ENCODE measurements around the gene PCDHGA9.

The PCDHGA9 gene

GRCh38 chr5:141397756-141398551 lies 4.6 kb upstream of the PCDHGA9 start, which contains the start of gene PCDHGB5:
Gene PCDHGB5, plus strand, starts transcription at chr5:141397947. Its CDS starts 181 bp downstream, at chr5:141398128.
- TF ChIP-seq CTCF (IDR thresholded peaks at IDR 0.05; ENCODE audit: insufficient read depth, low read depth, low read length, missing control alignments), result peak; percentile 66
- DNase-seq (ENCODE audit: low read depth), result peak; percentile 74
- peak within 1 kb of the TSS; percentile 59 for H3K4me3 ChIP-seq (ENCODE audit: low read depth, low read length)

- no peak overlapping the region for H3K4me3 ChIP-seq (ENCODE audit: low read depth, low read length)
- no peak for TF ChIP-seq CTCF (IDR thresholded peaks at IDR 0.05; ENCODE audit: insufficient read depth, low read depth, low read length, missing control alignments)
These were observed 4.0 kb upstream of the PCDHGA9 start for GRCh38 chr5:141398608-141399007.

GRCh38 chr5:141399555-141400258 lies 2.9 kb upstream of the PCDHGA9 start:
- TF ChIP-seq CTCF (IDR thresholded peaks at IDR 0.05; ENCODE audit: insufficient read depth, low read depth, low read length, missing control alignments), result no peak
- no peak for DNase-seq (ENCODE audit: low read depth)
- H3K4me3 ChIP-seq (ENCODE audit: low read depth, low read length), result no peak overlapping the region

More at GRCh38 chr5:141398608-141399007, 4.0 kb upstream of the PCDHGA9 start:
- DNase-seq (ENCODE audit: low read depth), result no peak

- no peak overlapping the region for H3K4me3 ChIP-seq (ENCODE audit: low read depth, low read length)
- DNase-seq (ENCODE audit: low read depth), result no peak
- TF ChIP-seq CTCF (IDR thresholded peaks at IDR 0.05; ENCODE audit: insufficient read depth, low read depth, low read length, missing control alignments), result no peak
These were observed 809 bp downstream of the PCDHGA9 start for GRCh38 chr5:141403387-141403786.

GRCh38 chr5:141407790-141408505 lies 5.4 kb downstream of the PCDHGA9 start, which contains the start of gene PCDHGB6:
Gene PCDHGB6, plus strand, starts transcription at chr5:141408021. Its CDS starts 182 bp downstream, at chr5:141408203.
- peak; percentile 58 for DNase-seq (ENCODE audit: low read depth)
- peak within 1 kb of the TSS; percentile 42 for H3K4me3 ChIP-seq (ENCODE audit: low read depth, low read length)
- peak; percentile 53 for TF ChIP-seq CTCF (IDR thresholded peaks at IDR 0.05; ENCODE audit: insufficient read depth, low read depth, low read length, missing control alignments)

GRCh38 chr5:141409598-141410306 lies 7.2 kb downstream of the PCDHGA9 start:
- no peak overlapping the region for H3K4me3 ChIP-seq (ENCODE audit: low read depth, low read length)
- DNase-seq (ENCODE audit: low read depth), result no peak
- TF ChIP-seq CTCF (IDR thresholded peaks at IDR 0.05; ENCODE audit: insufficient read depth, low read depth, low read length, missing control alignments), result no peak

All from GM12865 (cell line).